Skeletal muscle tissue (tissue), 4 donors: ENCODE measurements around the gene GNAO1. TPM values are rescaled to one million over a fixed set of nuclear protein-coding genes. Genes with fewer than 3 reads are reported as not detected.

Experiments
- H3K27ac ChIP-seq: one replicate; pipeline ENCODE4 v1.7.0; 2013; ENCODE audit warnings: mild to moderate bottlenecking, low read depth, low read length, inconsistent platforms
- H3K27me3 ChIP-seq, 3 donors: one replicate each; pipeline ENCODE4 v1.7.0; 2013; ENCODE audit warnings: low read length in 3 of 3; ENCODE audit not compliant: control insufficient read depth in 3 of 3, insufficient read depth in 3 of 3
- H3K36me3 ChIP-seq, 3 donors: one replicate each; pipeline ENCODE4 v1.7.0; 2013; ENCODE audit warnings: low read length in 3 of 3; ENCODE audit not compliant: control insufficient read depth in 3 of 3, insufficient read depth in 3 of 3
- H3K4me1 ChIP-seq, 3 donors: one replicate each; pipeline ENCODE4 v1.7.0; 2013; ENCODE audit warnings: low read length in 3 of 3, mild to moderate bottlenecking in 3 of 3; ENCODE audit not compliant: control insufficient read depth in 3 of 3, insufficient read depth in 3 of 3
- H3K4me3 ChIP-seq, 3 donors: one replicate each; pipeline ENCODE4 v1.7.0; 2013; ENCODE audit warnings: low read length in 3 of 3
- H3K9ac ChIP-seq, 3 donors: one replicate each; pipeline ENCODE4 v1.7.0; 2013; ENCODE audit warnings: low read length in 3 of 3, mild to moderate bottlenecking in 3 of 3, moderate library complexity in 2 of 3, low read depth in 1 of 3
- H3K9me3 ChIP-seq, 3 donors: one replicate each; pipeline ENCODE4 v1.7.0; 2013; ENCODE audit warnings: low read length in 3 of 3; ENCODE audit not compliant: control insufficient read depth in 3 of 3
- total RNA-seq: library from RNA; depleted of rRNA; stranded (reverse); fragments of >200 nt; gene quantifications from one replicate; pipeline ENCODE4 v1.2.3, GENCODE V29; 2014
- donor health status: Osteomylitis.

The GNAO1 gene
- total RNA-seq, 1 donor from 2014 or later: under 0.01 TPM

GRCh38 chr16:56211435-56211981 lies 20.2 kb downstream of the GNAO1 start:
- Histone ChIP-seq H3K9me3 (peaks cover 0 to 2% (median 0%) of the 10 kb centered on the region in 3 donors), H3K27me3 (peaks cover 0 to 2% (median 0%) of the 10 kb centered on the region in 3 donors), H3K36me3 (no peaks in the 10 kb centered on the region), H3K27ac (no peak overlapping the region), H3K9ac (no peak overlapping the region), H3K4me3 (no peak overlapping the region), H3K4me1 (no peaks in the 10 kb centered on the region)

- no peak overlapping the region for H3K27ac ChIP-seq
Observed at GRCh38 chr16:56212144-56212543, 20.9 kb downstream of the GNAO1 start.

GRCh38 chr16:56221995-56222394 lies 30.7 kb downstream of the GNAO1 start:
- Histone ChIP-seq H3K27me3 (no peaks in the 10 kb centered on the region), H3K27ac (no peak overlapping the region), H3K9me3 (no peaks in the 10 kb centered on the region), H3K36me3 (no peaks in the 10 kb centered on the region), H3K4me3 (no peak overlapping the region), H3K4me1 (no peaks in the 10 kb centered on the region), H3K9ac (no peak overlapping the region)

More at GRCh38 chr16:56212144-56212543, 20.9 kb downstream of the GNAO1 start:
- Histone ChIP-seq H3K9ac (no peak overlapping the region), H3K27me3 (peaks cover 0 to 2% (median 0%) of the 10 kb centered on the region in 3 donors), H3K9me3 (peaks cover 0 to 2% (median 0%) of the 10 kb centered on the region in 3 donors), H3K36me3 (no peaks in the 10 kb centered on the region), H3K4me3 (no peak overlapping the region), H3K4me1 (no peaks in the 10 kb centered on the region)

- H3K36me3 ChIP-seq: no peaks in the 10 kb centered on the region
- no peak overlapping the region for H3K9ac ChIP-seq
- no peak overlapping the region for H3K27ac ChIP-seq
- H3K9me3 ChIP-seq: no peaks in the 10 kb centered on the region
- no peaks in the 10 kb centered on the region for H3K27me3 ChIP-seq
- H3K4me1 ChIP-seq: no peaks in the 10 kb centered on the region
- no peak overlapping the region for H3K4me3 ChIP-seq
Observed at GRCh38 chr16:56222474-56222997, 31.2 kb downstream of the GNAO1 start.

- Histone ChIP-seq H3K36me3 (no peaks in the 10 kb centered on the region), H3K27me3 (no peaks in the 10 kb centered on the region), H3K4me3 (no peak overlapping the region), H3K9ac (no peak overlapping the region), H3K27ac (no peak overlapping the region), H3K4me1 (no peaks in the 10 kb centered on the region), H3K9me3 (no peaks in the 10 kb centered on the region)
Observed at GRCh38 chr16:56225017-56225742, 33.9 kb downstream of the GNAO1 start.

GRCh38 chr16:56226187-56226586 lies 34.9 kb downstream of the GNAO1 start:
- Histone ChIP-seq H3K4me3 (no peak overlapping the region), H3K4me1 (no peaks in the 10 kb centered on the region), H3K36me3 (no peaks in the 10 kb centered on the region), H3K27ac (no peak overlapping the region), H3K27me3 (no peaks in the 10 kb centered on the region), H3K9ac (no peak overlapping the region), H3K9me3 (no peaks in the 10 kb centered on the region)

GRCh38 chr16:56226845-56227525 lies 35.7 kb downstream of the GNAO1 start:
- no peak overlapping the region for H3K4me3 ChIP-seq
- H3K27me3 ChIP-seq: no peaks in the 10 kb centered on the region
- no peaks in the 10 kb centered on the region for H3K9me3 ChIP-seq
- no peaks in the 10 kb centered on the region for H3K36me3 ChIP-seq
- H3K4me1 ChIP-seq: no peaks in the 10 kb centered on the region
- H3K27ac ChIP-seq: no peak overlapping the region
- no peak overlapping the region for H3K9ac ChIP-seq

GRCh38 chr16:56227936-56228335 lies 36.6 kb downstream of the GNAO1 start:
- H3K9ac ChIP-seq: no peak overlapping the region
- no peaks in the 10 kb centered on the region for H3K27me3 ChIP-seq
- H3K27ac ChIP-seq: no peak overlapping the region
- no peaks in the 10 kb centered on the region for H3K9me3 ChIP-seq
- H3K36me3 ChIP-seq: no peaks in the 10 kb centered on the region
- H3K4me3 ChIP-seq: no peak overlapping the region
- H3K4me1 ChIP-seq: no peaks in the 10 kb centered on the region

GRCh38 chr16:56228476-56228875 lies 37.2 kb downstream of the GNAO1 start:
- no peak overlapping the region for H3K4me3 ChIP-seq
- H3K9me3 ChIP-seq: no peaks in the 10 kb centered on the region
- no peak overlapping the region for H3K27ac ChIP-seq
- H3K9ac ChIP-seq: no peak overlapping the region
- no peaks in the 10 kb centered on the region for H3K4me1 ChIP-seq
- H3K27me3 ChIP-seq: no peaks in the 10 kb centered on the region
- H3K36me3 ChIP-seq: no peaks in the 10 kb centered on the region
